ENCODE data around the gene TAS1R3.

Gene TAS1R3

DNA sequence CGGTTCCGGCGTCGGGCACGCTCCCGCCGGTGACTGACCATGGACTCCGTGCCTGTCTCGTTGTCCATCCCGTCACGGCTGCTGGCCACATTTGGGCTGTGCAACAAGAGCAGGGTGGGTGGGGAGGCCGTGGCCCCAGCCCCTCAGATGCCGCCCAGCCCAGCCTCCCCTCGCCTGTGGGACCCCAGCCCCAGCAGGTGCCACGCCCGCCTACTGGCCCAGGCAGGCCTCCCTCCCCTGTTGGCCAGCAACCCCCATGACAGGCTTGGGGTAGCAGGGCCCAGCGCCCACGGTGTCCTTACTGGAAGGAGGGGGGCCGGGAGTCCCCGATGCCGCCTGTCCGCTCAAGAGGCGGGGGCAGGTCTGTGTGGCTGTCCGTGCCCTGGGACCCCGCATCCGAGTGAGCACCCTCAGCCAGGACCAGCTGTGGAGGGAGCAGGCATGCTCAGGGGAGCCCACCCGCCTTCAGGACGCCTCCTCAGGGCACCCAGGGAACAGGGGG, 11.0 kb downstream of the TAS1R3 start:
- TF ChIP-seq TAF1 (IDR thresholded peaks at IDR 0.05; ENCODE audit: borderline replicate concordance, insufficient read depth, low read length) (no peak), POLR2AphosphoS5 (IDR thresholded peaks at IDR 0.05; ENCODE audit: low read depth, low read length) (no peak), SIN3A (IDR thresholded peaks at IDR 0.05; ENCODE audit: borderline replicate concordance, insufficient read depth, low read length) (no peak), FOXP2 (optimal IDR thresholded peaks at IDR 0.05; ENCODE audit: borderline replicate concordance, extremely low read depth, extremely low read length, insufficient read depth) (no peak)
- TF ChIP-seq, protein P1, sequence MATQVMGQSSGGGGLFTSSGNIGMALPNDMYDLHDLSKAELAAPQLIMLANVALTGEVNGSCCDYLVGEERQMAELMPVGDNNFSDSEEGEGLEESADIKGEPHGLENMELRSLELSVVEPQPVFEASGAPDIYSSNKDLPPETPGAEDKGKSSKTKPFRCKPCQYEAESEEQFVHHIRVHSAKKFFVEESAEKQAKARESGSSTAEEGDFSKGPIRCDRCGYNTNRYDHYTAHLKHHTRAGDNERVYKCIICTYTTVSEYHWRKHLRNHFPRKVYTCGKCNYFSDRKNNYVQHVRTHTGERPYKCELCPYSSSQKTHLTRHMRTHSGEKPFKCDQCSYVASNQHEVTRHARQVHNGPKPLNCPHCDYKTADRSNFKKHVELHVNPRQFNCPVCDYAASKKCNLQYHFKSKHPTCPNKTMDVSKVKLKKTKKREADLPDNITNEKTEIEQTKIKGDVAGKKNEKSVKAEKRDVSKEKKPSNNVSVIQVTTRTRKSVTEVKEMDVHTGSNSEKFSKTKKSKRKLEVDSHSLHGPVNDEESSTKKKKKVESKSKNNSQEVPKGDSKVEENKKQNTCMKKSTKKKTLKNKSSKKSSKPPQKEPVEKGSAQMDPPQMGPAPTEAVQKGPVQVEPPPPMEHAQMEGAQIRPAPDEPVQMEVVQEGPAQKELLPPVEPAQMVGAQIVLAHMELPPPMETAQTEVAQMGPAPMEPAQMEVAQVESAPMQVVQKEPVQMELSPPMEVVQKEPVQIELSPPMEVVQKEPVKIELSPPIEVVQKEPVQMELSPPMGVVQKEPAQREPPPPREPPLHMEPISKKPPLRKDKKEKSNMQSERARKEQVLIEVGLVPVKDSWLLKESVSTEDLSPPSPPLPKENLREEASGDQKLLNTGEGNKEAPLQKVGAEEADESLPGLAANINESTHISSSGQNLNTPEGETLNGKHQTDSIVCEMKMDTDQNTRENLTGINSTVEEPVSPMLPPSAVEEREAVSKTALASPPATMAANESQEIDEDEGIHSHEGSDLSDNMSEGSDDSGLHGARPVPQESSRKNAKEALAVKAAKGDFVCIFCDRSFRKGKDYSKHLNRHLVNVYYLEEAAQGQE (IDR thresholded peaks at IDR 0.05; ENCODE audit: insufficient read depth in 1 of 2, low read depth in 2 of 2, low read length in 2 of 2) = no peak

DNA sequence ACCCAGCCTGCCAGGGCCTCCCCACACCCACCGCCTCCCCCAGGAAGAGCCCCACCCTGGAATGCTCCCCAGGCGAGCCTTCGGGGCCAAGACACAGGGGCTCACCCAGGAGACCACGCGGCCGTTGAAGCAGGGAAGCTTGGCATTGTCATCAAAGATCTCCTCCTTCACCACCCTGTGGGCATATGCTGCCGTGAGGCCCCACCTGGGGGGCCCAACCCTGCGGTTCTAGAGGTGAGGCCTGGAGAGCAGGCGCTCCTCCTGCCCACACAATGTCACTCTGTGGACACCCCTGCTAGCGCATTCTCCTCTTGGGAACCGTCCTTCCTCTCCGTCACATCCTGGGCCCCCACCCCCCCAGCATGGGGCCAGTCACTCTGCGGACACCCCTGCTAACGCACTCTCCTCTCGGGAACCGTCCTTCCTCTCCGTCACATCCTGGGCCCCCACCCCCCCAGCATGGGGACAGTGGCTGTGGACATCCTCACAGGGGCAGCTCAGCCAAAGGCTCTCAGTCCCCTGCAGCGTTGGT, 11.6 kb downstream of the TAS1R3 start:
- no peak for TF ChIP-seq TAF1 (IDR thresholded peaks at IDR 0.05; ENCODE audit: borderline replicate concordance, insufficient read depth, low read length)
- TF ChIP-seq POLR2AphosphoS5 (IDR thresholded peaks at IDR 0.05; ENCODE audit: low read depth, low read length) = no peak
- TF ChIP-seq FOXP2 (optimal IDR thresholded peaks at IDR 0.05; ENCODE audit: borderline replicate concordance, extremely low read depth, extremely low read length, insufficient read depth) = no peak
- no peak for TF ChIP-seq SIN3A (IDR thresholded peaks at IDR 0.05; ENCODE audit: borderline replicate concordance, insufficient read depth, low read length)
- TF ChIP-seq, protein P1 (IDR thresholded peaks at IDR 0.05; ENCODE audit: insufficient read depth in 1 of 2, low read depth in 2 of 2, low read length in 2 of 2) = no peak

DNA sequence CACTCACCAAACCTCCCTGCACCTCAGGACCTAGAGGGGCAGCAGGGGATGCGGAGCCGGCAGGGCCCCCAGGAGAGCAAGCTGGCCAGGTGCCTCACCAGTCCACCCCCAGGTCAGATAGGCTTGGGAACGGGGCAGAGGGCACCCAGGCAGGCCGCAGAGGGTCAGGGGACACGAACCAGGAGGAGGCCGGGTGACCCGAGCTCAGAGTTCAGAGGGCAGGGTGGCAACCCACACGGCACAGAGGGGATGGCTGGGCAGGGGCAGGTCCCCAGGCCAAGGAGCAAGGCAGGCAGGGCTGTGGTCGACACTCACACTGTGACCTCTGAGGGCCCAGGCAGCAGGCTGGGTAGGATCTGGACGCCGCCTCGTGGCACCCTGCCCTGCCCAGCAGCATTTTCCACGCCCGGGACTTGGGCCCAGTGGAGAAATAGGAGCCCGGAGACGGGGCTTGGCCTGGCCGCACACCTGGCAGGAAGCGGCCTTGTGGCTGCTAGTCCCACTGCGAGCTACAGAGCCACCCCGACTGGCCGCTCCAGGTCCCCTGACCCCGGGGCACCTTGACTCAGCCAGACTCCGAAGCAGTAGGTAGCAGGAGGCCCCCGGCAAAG, 12.8 kb downstream of the TAS1R3 start:
- TF ChIP-seq SIN3A (IDR thresholded peaks at IDR 0.05; ENCODE audit: borderline replicate concordance, insufficient read depth, low read length) (no peak), FOXP2 (optimal IDR thresholded peaks at IDR 0.05; ENCODE audit: borderline replicate concordance, extremely low read depth, extremely low read length, insufficient read depth) (no peak), TAF1 (IDR thresholded peaks at IDR 0.05; ENCODE audit: borderline replicate concordance, insufficient read depth, low read length) (no peak)
- TF ChIP-seq, protein P1 (IDR thresholded peaks at IDR 0.05; ENCODE audit: insufficient read depth in 1 of 2, low read depth in 2 of 2, low read length in 2 of 2) = no peak

DNA sequence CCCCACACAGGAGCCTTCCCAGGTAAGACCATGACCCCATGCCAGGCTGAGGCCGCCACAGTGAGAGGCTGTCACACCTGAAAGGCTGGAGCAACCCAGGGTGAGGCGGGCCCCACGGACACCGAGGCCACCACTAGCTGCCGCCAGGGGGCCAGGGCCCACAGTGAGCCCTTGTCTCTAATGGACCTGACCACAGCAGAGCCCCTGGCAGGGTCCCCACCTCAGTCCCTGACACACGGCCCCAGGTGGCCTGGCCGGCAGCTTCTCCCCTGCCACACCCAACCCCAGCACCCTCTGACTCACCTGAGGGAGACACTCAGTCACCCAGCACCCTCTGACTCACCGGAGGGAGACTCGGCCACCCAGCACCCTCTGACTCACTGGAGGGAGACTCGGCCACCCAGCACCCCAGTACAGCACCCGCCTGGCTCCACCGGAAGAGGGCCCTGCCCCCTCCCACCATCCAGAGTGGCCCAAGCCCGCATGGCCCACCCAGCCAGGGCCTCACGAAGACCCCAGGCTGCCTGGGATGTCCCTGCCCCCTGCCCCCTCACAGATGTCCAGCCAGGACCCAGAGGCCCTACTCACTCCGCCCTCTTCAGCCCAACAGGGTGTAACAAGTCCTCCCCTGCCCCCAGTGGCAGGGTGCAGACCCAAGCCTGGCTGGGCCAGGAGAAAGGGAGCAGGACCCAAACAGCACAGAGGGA, 13.7 kb downstream of the TAS1R3 start:
- TF ChIP-seq POLR2AphosphoS5 (IDR thresholded peaks at IDR 0.05; ENCODE audit: low read depth, low read length) (no peak), FOXP2 (optimal IDR thresholded peaks at IDR 0.05; ENCODE audit: borderline replicate concordance, extremely low read depth, extremely low read length, insufficient read depth) (no peak), TAF1 (IDR thresholded peaks at IDR 0.05; ENCODE audit: borderline replicate concordance, insufficient read depth, low read length) (no peak), SIN3A (IDR thresholded peaks at IDR 0.05; ENCODE audit: borderline replicate concordance, insufficient read depth, low read length) (no peak)
- TF ChIP-seq, protein P1 (IDR thresholded peaks at IDR 0.05; ENCODE audit: insufficient read depth in 1 of 2, low read depth in 2 of 2, low read length in 2 of 2) = no peak

All from PFSK-1 (cell line).